Measurements from ENCODE around the gene ZNF407. TPM values are rescaled to one million over a fixed set of nuclear protein-coding genes. Genes with fewer than 3 reads are reported as not detected.

The ZNF407 gene
- total RNA-seq, 2 experiments from 2014 or later: 23.2 to 24.7 TPM

DNA sequence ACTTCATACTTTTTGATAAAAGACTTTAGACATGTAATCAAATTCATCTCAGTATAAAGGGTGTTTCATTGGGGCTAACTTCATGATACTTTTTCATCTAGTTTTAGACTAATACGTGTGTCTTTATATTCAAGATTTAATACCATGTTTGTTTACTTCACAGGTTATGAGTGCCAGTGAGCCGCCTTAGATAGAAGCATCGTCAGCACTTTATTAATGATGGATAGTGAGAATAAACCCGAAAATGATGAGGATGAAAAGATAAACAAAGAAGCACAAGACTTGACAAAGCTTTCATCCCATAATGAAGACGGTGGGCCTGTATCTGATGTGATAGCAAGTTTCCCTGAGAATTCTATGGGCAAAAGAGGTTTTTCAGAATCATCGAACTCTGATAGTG lies 33.1 kb downstream of the ZNF407 start:
- H3K27ac Mint-ChIP-seq: peak overlapping the region; percentile 90
- no peaks in the 10 kb centered on the region for H3K9me3 Mint-ChIP-seq
- ATAC-seq (ENCODE audit: poor library complexity) (no peak), DNase-seq (no peak)
- H3K36me3 ChIP-seq (ENCODE audit: insufficient read depth, low read length): peaks cover 5% of the 10 kb centered on the region
- H3K9me3 ChIP-seq (ENCODE audit: control insufficient read depth in 1 of 2, insufficient read depth in 1 of 2, low read length in 2 of 2): no peaks in the 10 kb centered on the region
- H3K4me1 Mint-ChIP-seq (ENCODE audit: low read depth): peaks cover 68% of the 10 kb centered on the region
- H3K4me1 ChIP-seq (ENCODE audit: insufficient read depth, low read length): peaks cover 27% of the 10 kb centered on the region
- ChIA-PET POLR2A (interaction anchor here (0.9 to 4.7 kb wide), 9 partner anchors 7 to 579 kb away, joined by 3 to 53 read pairs (median 7); partner anchors contain the start of genes PTGR3, TSHZ1 and ZNF407), CTCF (interaction anchor here (1.2 to 1.5 kb wide), 2 partner anchors 32 to 33 kb away, joined by 3 to 4 read pairs; partner anchors contain the start of gene ZNF407)
- no peak overlapping the region for H3K4me3 ChIP-seq (ENCODE audit: low read length)
- intact Hi-C loops (cut with DNase I, micrococcal nuclease): loop anchor here in 1 of 2 experiments (1.0 kb wide), 1 partner anchor 8 kb away; no protein-coding TSS in a partner anchor
- peak overlapping the region; percentile 64 for H3K4me3 Mint-ChIP-seq
- TF ChIP-seq, protein P1, sequence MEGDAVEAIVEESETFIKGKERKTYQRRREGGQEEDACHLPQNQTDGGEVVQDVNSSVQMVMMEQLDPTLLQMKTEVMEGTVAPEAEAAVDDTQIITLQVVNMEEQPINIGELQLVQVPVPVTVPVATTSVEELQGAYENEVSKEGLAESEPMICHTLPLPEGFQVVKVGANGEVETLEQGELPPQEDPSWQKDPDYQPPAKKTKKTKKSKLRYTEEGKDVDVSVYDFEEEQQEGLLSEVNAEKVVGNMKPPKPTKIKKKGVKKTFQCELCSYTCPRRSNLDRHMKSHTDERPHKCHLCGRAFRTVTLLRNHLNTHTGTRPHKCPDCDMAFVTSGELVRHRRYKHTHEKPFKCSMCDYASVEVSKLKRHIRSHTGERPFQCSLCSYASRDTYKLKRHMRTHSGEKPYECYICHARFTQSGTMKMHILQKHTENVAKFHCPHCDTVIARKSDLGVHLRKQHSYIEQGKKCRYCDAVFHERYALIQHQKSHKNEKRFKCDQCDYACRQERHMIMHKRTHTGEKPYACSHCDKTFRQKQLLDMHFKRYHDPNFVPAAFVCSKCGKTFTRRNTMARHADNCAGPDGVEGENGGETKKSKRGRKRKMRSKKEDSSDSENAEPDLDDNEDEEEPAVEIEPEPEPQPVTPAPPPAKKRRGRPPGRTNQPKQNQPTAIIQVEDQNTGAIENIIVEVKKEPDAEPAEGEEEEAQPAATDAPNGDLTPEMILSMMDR (IDR thresholded peaks at IDR 0.05): no peak
- H3K27me3 ChIP-seq (ENCODE audit: control insufficient read depth in 1 of 2, insufficient read depth in 2 of 2, low read length in 2 of 2): no peaks in the 10 kb centered on the region
- no peaks in the 10 kb centered on the region for H3K27me3 Mint-ChIP-seq
- peak overlapping the region in 1 of 2 donors; percentile 66 for H3K27ac ChIP-seq (ENCODE audit: low read depth in 1 of 2, low read length in 2 of 2)
- H3K36me3 Mint-ChIP-seq (ENCODE audit: low read depth): peaks cover 29% of the 10 kb centered on the region

GRCh38 chr18:74631212-74631611 lies 33.5 kb downstream of the ZNF407 start:
- no peaks in the 10 kb centered on the region for H3K27me3 Mint-ChIP-seq
- peak; percentile 9 for ATAC-seq (ENCODE audit: poor library complexity)
- H3K36me3 Mint-ChIP-seq (ENCODE audit: low read depth): peaks cover 29% of the 10 kb centered on the region
- Histone ChIP-seq H3K4me3 (ENCODE audit: low read length) (peak overlapping the region; percentile 34), H3K4me1 (ENCODE audit: insufficient read depth, low read length) (peaks cover 27% of the 10 kb centered on the region), H3K27ac (ENCODE audit: low read depth in 1 of 2, low read length in 2 of 2) (peak overlapping the region in 1 of 2 donors; percentile 66), H3K36me3 (ENCODE audit: insufficient read depth, low read length) (peaks cover 5% of the 10 kb centered on the region), H3K27me3 (ENCODE audit: control insufficient read depth in 1 of 2, insufficient read depth in 2 of 2, low read length in 2 of 2) (no peaks in the 10 kb centered on the region), H3K9me3 (ENCODE audit: control insufficient read depth in 1 of 2, insufficient read depth in 1 of 2, low read length in 2 of 2) (no peaks in the 10 kb centered on the region)
- TF ChIP-seq, protein P1 (IDR thresholded peaks at IDR 0.05): no peak
- intact Hi-C loops (cut with DNase I, micrococcal nuclease): loop anchor here in 1 of 2 experiments (1.0 kb wide), 1 partner anchor 8 kb away; no protein-coding TSS in a partner anchor
- DNase-seq: no peak
- peak overlapping the region; percentile 81 for H3K4me3 Mint-ChIP-seq
- H3K9me3 Mint-ChIP-seq: no peaks in the 10 kb centered on the region
- H3K4me1 Mint-ChIP-seq (ENCODE audit: low read depth): peaks cover 64% of the 10 kb centered on the region
- ChIA-PET POLR2A (interaction anchor here (1.0 to 4.7 kb wide), 11 partner anchors 8 to 579 kb away, joined by 3 to 53 read pairs (median 7); partner anchors contain the start of genes CNDP2, PTGR3, TSHZ1 and ZNF407), CTCF (interaction anchor here (1.5 kb wide), 1 partner anchor 33 kb away, joined by 3 read pairs; the partner anchor contains the start of gene ZNF407)
- peak overlapping the region; percentile 90 for H3K27ac Mint-ChIP-seq

DNA sequence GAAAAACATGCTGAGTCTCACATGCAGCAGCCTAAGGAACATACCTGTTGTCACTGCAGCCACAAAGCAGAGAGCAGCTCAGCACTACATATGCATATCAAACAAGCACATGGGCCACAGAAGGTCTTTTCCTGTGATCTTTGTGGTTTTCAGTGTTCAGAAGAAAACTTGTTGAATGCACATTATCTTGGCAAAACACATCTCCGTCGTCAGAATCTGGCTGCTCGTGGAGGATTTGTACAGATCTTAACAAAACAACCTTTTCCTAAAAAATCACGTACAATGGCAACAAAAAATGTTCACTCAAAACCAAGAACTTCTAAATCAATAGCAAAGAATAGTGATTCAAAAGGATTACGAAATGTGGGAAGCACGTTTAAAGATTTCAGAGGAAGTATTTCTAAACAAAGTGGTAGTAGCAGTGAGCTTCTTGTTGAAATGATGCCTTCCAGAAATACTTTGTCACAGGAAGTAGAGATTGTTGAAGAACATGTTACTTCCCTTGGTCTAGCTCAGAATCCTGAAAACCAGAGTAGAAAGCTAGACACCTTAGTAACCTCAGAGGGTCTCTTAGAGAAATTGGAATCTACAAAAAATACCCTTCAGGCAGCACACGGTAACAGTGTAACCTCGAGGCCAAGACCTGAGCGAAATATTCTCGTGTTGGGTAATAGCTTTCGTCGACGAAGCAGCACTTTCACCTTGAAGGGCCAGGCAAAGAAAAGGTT lies 34.1 kb downstream of the ZNF407 start:
- Histone ChIP-seq H3K9me3 (ENCODE audit: control insufficient read depth in 1 of 2, insufficient read depth in 1 of 2, low read length in 2 of 2) (no peaks in the 10 kb centered on the region), H3K4me3 (ENCODE audit: low read length) (peak overlapping the region; percentile 34), H3K36me3 (ENCODE audit: insufficient read depth, low read length) (peaks cover 5% of the 10 kb centered on the region), H3K27ac (ENCODE audit: low read depth in 1 of 2, low read length in 2 of 2) (peak overlapping the region; percentile 13 to 66), H3K27me3 (ENCODE audit: control insufficient read depth in 1 of 2, insufficient read depth in 2 of 2, low read length in 2 of 2) (no peaks in the 10 kb centered on the region), H3K4me1 (ENCODE audit: insufficient read depth, low read length) (peaks cover 27% of the 10 kb centered on the region)
- Mint-ChIP-seq H3K4me1 (ENCODE audit: low read depth) (peaks cover 59% of the 10 kb centered on the region), H3K36me3 (ENCODE audit: low read depth) (peaks cover 29% of the 10 kb centered on the region), H3K27ac (peak overlapping the region; percentile 90), H3K9me3 (no peaks in the 10 kb centered on the region), H3K4me3 (peak overlapping the region; percentile 81), H3K27me3 (no peaks in the 10 kb centered on the region)
- DNase-seq: peak in 9 of 14 experiments; percentile 1 to 61 (median 36)
- intact Hi-C loops (cut with DNase I, micrococcal nuclease): loop anchor here in 1 of 2 experiments (1.0 kb wide), 1 partner anchor 8 kb away; no protein-coding TSS in a partner anchor
- TF ChIP-seq, protein P1 (IDR thresholded peaks at IDR 0.05): no peak
- ChIA-PET POLR2A (interaction anchor here (0.9 to 4.7 kb wide), 12 partner anchors 8 to 578 kb away, joined by 3 to 53 read pairs (median 7); partner anchors contain the start of genes CNDP2, PTGR3, TSHZ1 and ZNF407), CTCF (interaction anchor here (0.7 to 1.5 kb wide), 2 partner anchors 11 to 34 kb away, joined by 3 read pairs; partner anchors contain the start of gene ZNF407)
- peak; percentile 90 for ATAC-seq (ENCODE audit: poor library complexity)
